HepG2 (cell line): ENCODE results near the gene ZNF530. TPM values are rescaled to one million over a fixed set of nuclear protein-coding genes. Genes with fewer than 3 reads are reported as not detected.

ENCODE experiments used
- ATM ChIP-seq: fragments of 450-650 bp; IDR thresholded peaks from 2 replicates; pipeline ENCODE4 v1.7.1; 2017; ENCODE audit warnings: mild to moderate bottlenecking, borderline replicate concordance
- FOXA3 ChIP-seq: IDR thresholded peaks from 2 replicates; pipeline ENCODE4 v1.6.1; 2016; ENCODE audit warnings: missing genetic modification reagents, missing compliant biosample characterization
- KLF15 ChIP-seq: sonication (generic); formaldehyde crosslinking; IDR thresholded peaks from 2 replicates; pipeline ENCODE4 v1.8.1; 2023; ENCODE audit warnings: borderline replicate concordance, mild to moderate bottlenecking, inconsistent platforms, missing genetic modification reagents, mixed read lengths
- MEIS2 ChIP-seq: sonication (generic); formaldehyde crosslinking; IDR thresholded peaks from 2 replicates; pipeline ENCODE4 v1.9.0; 2021; ENCODE audit warnings: mild to moderate bottlenecking, missing genetic modification reagents
- SCMH1 ChIP-seq: sonication (generic); formaldehyde crosslinking; IDR thresholded peaks from 2 replicates; pipeline ENCODE4 v1.9.0; 2021; ENCODE audit warnings: missing genetic modification reagents, mild to moderate bottlenecking, borderline replicate concordance
- SIX4 ChIP-seq: sonication (generic); formaldehyde crosslinking; IDR thresholded peaks from 2 replicates; pipeline ENCODE4 v1.4.0; 2020; ENCODE audit warnings: missing genetic modification reagents
- SMAD9 ChIP-seq: sonication (generic); formaldehyde crosslinking; IDR thresholded peaks from 2 replicates; pipeline ENCODE4 v1.5.1; 2020; ENCODE audit warnings: mild to moderate bottlenecking, missing genetic modification reagents
- STAG1 ChIP-seq: sonication (generic); formaldehyde crosslinking; IDR thresholded peaks from 2 replicates; pipeline ENCODE4 v1.4.0; 2020; ENCODE audit warnings: missing genetic modification reagents
- TAF1 ChIP-seq: sonication (generic); formaldehyde crosslinking; IDR thresholded peaks from 2 replicates; pipeline ENCODE4 v1.4.0; 2020; ENCODE audit warnings: missing genetic modification reagents
- TEAD2 ChIP-seq: sonication (generic); formaldehyde crosslinking; IDR thresholded peaks from 2 replicates; pipeline ENCODE4 v1.9.0; 2021; ENCODE audit warnings: missing genetic modification reagents
- ZNF138 ChIP-seq: sonication (generic); formaldehyde crosslinking; IDR thresholded peaks from 2 replicates; pipeline ENCODE4 v1.5.0; 2020; ENCODE audit warnings: mild to moderate bottlenecking, low read depth, missing genetic modification reagents
- ZNF160 ChIP-seq: sonication (generic); formaldehyde crosslinking; IDR thresholded peaks from 2 replicates; pipeline ENCODE4 v1.8.0; 2022; ENCODE audit warnings: mild to moderate bottlenecking, inconsistent platforms, missing genetic modification reagents
- ZNF263 ChIP-seq: sonication (generic); formaldehyde crosslinking; IDR thresholded peaks from 2 replicates; pipeline ENCODE4 v1.4.0; 2020; ENCODE audit warnings: missing genetic modification reagents
- ZNF431 ChIP-seq: sonication (generic); formaldehyde crosslinking; IDR thresholded peaks from 2 replicates; pipeline ENCODE4 v1.9.0; 2022; ENCODE audit warnings: missing genetic modification reagents, low read depth, mild to moderate bottlenecking, borderline replicate concordance
- ZNF790 ChIP-seq: sonication (generic); formaldehyde crosslinking; IDR thresholded peaks from 2 replicates; pipeline ENCODE4 v1.8.0; 2022; ENCODE audit warnings: missing genetic modification reagents, mild to moderate bottlenecking, borderline replicate concordance
- polyA plus RNA-seq, 8 experiments: library from polyadenylated mRNA; depleted of rRNA in 3 of 8; stranded (reverse) in 7 of 8; unstranded in 1 of 8; fragments of >200 nt; fragmentation: Illumina TruSeq in 4 of 8; extraction: Trizol in 4 of 8; gene quantifications; 2 replicates each; pipeline versions ENCODE4 v1.2.1 to v1.2.3, GENCODE V29; 2011 to 2016; ENCODE audit warnings: low read depth in 4 of 8, missing spikeins in 1 of 8, mixed read lengths in 1 of 8; ENCODE audit not compliant: insufficient read depth in 1 of 8
- total RNA-seq, 5 experiments: library from RNA; depleted of rRNA; stranded (reverse); fragments of >200 nt; fragmentation: Illumina TruSeq; extraction: Trizol; gene quantifications; 2 replicates each; pipeline ENCODE4 v1.2.3, GENCODE V29; 2016; ENCODE audit warnings: low read depth in 1 of 5
- TF ChIP-seq, protein P1 (sequence below): sonication (generic); formaldehyde crosslinking; IDR thresholded peaks from 2 replicates; pipeline ENCODE4 v1.5.0; 2020; ENCODE audit warnings: mild to moderate bottlenecking, missing genetic modification reagents, borderline replicate concordance
- TF ChIP-seq, protein P2 (sequence below): IDR thresholded peaks from 2 replicates; pipeline ENCODE4 v1.6.1; 2016; ENCODE audit warnings: low read depth, borderline replicate concordance
- TF ChIP-seq, protein P3 (sequence below): IDR thresholded peaks from 2 replicates; pipeline ENCODE4 v1.6.1; 2016; ENCODE audit warnings: mild to moderate bottlenecking

Gene ZNF530
- total and polyA plus RNA-seq, 2 of the 13 experiments (the other 11 are each of a cell fraction or from before 2014, with no cell fraction given): 1.1 to 7.8 TPM

DNA sequence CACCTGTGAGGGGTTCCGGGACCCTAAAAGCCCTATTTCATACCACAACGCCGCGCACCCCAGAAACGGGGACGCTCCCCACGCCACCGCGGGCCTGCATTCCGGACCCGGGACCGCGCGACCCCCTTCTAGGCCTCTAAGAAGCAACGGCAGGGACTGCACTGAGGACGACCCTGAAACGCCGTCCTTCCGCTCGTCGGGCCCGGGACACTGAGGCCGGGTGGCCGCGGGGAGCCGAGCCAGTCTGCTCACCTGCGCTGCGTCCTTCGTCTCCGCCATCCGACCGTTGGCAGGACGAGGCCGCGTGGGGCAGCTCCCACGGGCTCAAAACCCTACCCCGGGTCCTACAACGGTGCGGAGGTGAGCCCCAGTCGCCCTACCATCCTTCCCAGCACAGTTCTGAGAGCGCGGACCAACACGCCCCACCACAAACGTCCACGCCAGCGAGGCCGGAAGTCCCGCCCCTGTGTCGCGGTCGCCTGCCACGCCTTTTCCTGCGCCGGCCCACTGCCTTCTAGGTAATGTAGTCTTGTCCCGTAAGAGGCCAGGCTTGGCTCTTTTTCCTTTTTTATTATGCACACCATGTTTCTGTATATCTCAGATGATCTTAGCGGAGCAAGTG, 40.2 kb upstream of the ZNF530 start, which contains the start of gene ZNF550 (continued):
- TF ChIP-seq ATM: no peak
- peak; percentile 81 for TF ChIP-seq TAF1 (CRISPR knock-in tag)
- TF ChIP-seq SCMH1 (CRISPR knock-in tag): no peak
- TF ChIP-seq KLF15 (CRISPR knock-in tag): no peak
- TF ChIP-seq ZNF138 (CRISPR knock-in tag): no peak; the same call in 1 of the 2 replicates
- no peak for TF ChIP-seq MEIS2 (CRISPR knock-in tag)
- TF ChIP-seq, protein P1, sequence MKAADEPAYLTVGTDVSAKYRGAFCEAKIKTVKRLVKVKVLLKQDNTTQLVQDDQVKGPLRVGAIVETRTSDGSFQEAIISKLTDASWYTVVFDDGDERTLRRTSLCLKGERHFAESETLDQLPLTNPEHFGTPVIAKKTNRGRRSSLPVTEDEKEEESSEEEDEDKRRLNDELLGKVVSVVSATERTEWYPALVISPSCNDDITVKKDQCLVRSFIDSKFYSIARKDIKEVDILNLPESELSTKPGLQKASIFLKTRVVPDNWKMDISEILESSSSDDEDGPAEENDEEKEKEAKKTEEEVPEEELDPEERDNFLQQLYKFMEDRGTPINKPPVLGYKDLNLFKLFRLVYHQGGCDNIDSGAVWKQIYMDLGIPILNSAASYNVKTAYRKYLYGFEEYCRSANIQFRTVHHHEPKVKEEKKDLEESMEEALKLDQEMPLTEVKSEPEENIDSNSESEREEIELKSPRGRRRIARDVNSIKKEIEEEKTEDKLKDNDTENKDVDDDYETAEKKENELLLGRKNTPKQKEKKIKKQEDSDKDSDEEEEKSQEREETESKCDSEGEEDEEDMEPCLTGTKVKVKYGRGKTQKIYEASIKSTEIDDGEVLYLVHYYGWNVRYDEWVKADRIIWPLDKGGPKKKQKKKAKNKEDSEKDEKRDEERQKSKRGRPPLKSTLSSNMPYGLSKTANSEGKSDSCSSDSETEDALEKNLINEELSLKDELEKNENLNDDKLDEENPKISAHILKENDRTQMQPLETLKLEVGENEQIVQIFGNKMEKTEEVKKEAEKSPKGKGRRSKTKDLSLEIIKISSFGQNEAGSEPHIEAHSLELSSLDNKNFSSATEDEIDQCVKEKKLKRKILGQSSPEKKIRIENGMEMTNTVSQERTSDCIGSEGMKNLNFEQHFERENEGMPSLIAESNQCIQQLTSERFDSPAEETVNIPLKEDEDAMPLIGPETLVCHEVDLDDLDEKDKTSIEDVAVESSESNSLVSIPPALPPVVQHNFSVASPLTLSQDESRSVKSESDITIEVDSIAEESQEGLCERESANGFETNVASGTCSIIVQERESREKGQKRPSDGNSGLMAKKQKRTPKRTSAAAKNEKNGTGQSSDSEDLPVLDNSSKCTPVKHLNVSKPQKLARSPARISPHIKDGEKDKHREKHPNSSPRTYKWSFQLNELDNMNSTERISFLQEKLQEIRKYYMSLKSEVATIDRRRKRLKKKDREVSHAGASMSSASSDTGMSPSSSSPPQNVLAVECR: peak; percentile 91
- TF ChIP-seq ZNF263: no peak
- no peak for TF ChIP-seq SMAD9 (CRISPR knock-in tag)
- TF ChIP-seq SIX4 (CRISPR knock-in tag): no peak
- TF ChIP-seq STAG1: no peak
- TF ChIP-seq FOXA3 (CRISPR knock-in tag): no peak
- TF ChIP-seq, protein P2, sequence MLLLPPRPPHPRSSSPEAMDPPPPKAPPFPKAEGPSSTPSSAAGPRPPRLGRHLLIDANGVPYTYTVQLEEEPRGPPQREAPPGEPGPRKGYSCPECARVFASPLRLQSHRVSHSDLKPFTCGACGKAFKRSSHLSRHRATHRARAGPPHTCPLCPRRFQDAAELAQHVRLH: no peak
- no peak for TF ChIP-seq ZNF790 (CRISPR knock-in tag)
- TF ChIP-seq, protein P3, sequence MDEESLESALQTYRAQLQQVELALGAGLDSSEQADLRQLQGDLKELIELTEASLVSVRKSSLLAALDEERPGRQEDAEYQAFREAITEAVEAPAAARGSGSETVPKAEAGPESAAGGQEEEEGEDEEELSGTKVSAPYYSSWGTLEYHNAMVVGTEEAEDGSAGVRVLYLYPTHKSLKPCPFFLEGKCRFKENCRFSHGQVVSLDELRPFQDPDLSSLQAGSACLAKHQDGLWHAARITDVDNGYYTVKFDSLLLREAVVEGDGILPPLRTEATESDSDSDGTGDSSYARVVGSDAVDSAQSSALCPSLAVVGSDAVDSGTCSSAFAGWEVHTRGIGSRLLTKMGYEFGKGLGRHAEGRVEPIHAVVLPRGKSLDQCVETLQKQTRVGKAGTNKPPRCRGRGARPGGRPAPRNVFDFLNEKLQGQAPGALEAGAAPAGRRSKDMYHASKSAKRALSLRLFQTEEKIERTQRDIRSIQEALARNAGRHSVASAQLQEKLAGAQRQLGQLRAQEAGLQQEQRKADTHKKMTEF (CRISPR knock-in tag): peak; percentile 59
- no peak for TF ChIP-seq TEAD2 (CRISPR knock-in tag)
- no peak for TF ChIP-seq ZNF431 (CRISPR knock-in tag)
- no peak for TF ChIP-seq ZNF160 (CRISPR knock-in tag)
